ENCODE data around the gene KLK3.

The KLK3 gene

DNA sequence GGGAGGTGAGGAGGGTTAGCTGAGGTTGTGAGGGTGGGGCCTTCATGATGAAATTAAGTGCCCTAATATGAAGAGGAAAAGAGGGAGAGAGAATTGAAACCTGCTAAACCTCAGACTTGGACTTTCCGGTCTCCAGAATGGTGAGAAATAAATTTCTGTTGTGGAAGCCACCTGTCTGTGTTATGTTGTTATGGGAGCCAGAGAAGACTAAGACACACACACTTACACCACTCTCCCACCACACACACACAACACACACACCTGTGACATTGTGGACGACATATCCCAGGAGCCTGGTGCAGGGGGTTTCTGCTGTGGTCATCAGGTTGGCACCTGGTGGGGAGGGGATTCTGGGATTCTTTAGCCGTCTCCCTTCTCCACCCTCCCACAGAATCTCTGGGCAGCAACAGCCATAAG, 42.5 kb downstream of the KLK3 start:
- ChIA-PET POLR2A (no interaction called here), CTCF (interaction anchor here (1.0 to 1.3 kb wide), 2 partner anchors 11 to 13 kb away, joined by 3 read pairs; no protein-coding TSS in a partner anchor)
- WGBS (ENCODE audit: insufficient coverage) = no CpG with 5 or more reads among the region's 3 CpGs
- peaks cover 0 to 8% (median 4%) of the 10 kb centered on the region in 5 experiments for H3K9me3 ChIP-seq (ENCODE audit: control extremely low read depth in 1 of 5, control insufficient read depth in 4 of 5, insufficient read depth in 2 of 5, low read depth in 1 of 5, low read length in 4 of 5)
- no peak for DNase-seq
- H3K27me3 ChIP-seq (replicated peaks in 2 of 5; ENCODE audit: control insufficient read depth in 4 of 5, insufficient read depth in 5 of 5, low read length in 4 of 5) = peaks cover 0 to 25% (median 3%) of the 10 kb centered on the region in 5 experiments
- H3K4me1 ChIP-seq (ENCODE audit: control extremely low read depth in 1 of 4, control insufficient read depth in 4 of 4, insufficient read depth in 4 of 4, low read length in 3 of 4) = no peaks in the 10 kb centered on the region
- H3K36me3 ChIP-seq (ENCODE audit: control insufficient read depth in 4 of 4, insufficient read depth in 4 of 4, low read length in 3 of 4) = no peaks in the 10 kb centered on the region
- H3K27ac ChIP-seq (ENCODE audit: insufficient read depth in 1 of 2, low read depth in 1 of 2, low read length in 2 of 2, poor library complexity in 1 of 2, severe bottlenecking in 2 of 2) = no peak overlapping the region
- H3K4me3 ChIP-seq (ENCODE audit: control insufficient read depth in 1 of 7, extremely low read depth in 1 of 7, insufficient read depth in 4 of 7, low read depth in 2 of 7, low read length in 6 of 7) = no peak overlapping the region

DNA sequence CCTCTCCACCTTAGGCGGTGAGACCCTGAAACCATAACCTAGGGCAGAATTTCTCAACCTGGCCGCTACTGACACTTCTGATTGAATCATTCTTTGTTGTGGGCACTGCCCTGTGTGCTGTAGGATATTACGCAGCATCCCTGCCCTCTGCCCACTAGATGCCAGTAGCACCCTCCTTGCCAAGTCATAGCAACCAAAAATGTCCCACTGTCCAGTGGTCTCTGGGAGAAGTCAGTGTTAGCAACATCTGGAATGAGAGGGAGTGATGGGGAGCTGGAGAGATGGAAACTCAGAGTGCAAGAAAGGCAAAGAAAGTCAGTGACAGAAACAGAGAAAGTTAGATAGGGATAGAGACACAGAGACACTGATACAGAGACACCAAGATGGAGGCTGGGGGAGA, 42.9 kb downstream of the KLK3 start:
- peaks cover 0 to 26% (median 3%) of the 10 kb centered on the region in 5 experiments for H3K27me3 ChIP-seq (replicated peaks in 2 of 5; ENCODE audit: control insufficient read depth in 4 of 5, insufficient read depth in 5 of 5, low read length in 4 of 5)
- peaks cover 0 to 8% (median 4%) of the 10 kb centered on the region in 5 experiments for H3K9me3 ChIP-seq (ENCODE audit: control extremely low read depth in 1 of 5, control insufficient read depth in 4 of 5, insufficient read depth in 2 of 5, low read depth in 1 of 5, low read length in 4 of 5)
- no peaks in the 10 kb centered on the region for H3K4me1 ChIP-seq (ENCODE audit: control extremely low read depth in 1 of 4, control insufficient read depth in 4 of 4, insufficient read depth in 4 of 4, low read length in 3 of 4)
- no peak overlapping the region for H3K4me3 ChIP-seq (ENCODE audit: control insufficient read depth in 1 of 7, extremely low read depth in 1 of 7, insufficient read depth in 4 of 7, low read depth in 2 of 7, low read length in 6 of 7)
- WGBS (ENCODE audit: insufficient coverage) = 67% methylated on average over 3 of the region's 3 CpGs
- POLR2A ChIA-PET = no interaction called here
- H3K36me3 ChIP-seq (ENCODE audit: control insufficient read depth in 4 of 4, insufficient read depth in 4 of 4, low read length in 3 of 4) = no peaks in the 10 kb centered on the region
- H3K27ac ChIP-seq (ENCODE audit: insufficient read depth in 1 of 2, low read depth in 1 of 2, low read length in 2 of 2, poor library complexity in 1 of 2, severe bottlenecking in 2 of 2) = no peak overlapping the region
- no peak for DNase-seq
- CTCF ChIA-PET = interaction anchor here (1.0 to 1.3 kb wide), 2 partner anchors 12 to 14 kb away, joined by 3 read pairs; no protein-coding TSS in a partner anchor

- CTCF ChIA-PET = no interaction called here
- no peaks in the 10 kb centered on the region for H3K4me1 ChIP-seq (ENCODE audit: control extremely low read depth in 1 of 4, control insufficient read depth in 4 of 4, insufficient read depth in 4 of 4, low read length in 3 of 4)
- no peak overlapping the region for H3K4me3 ChIP-seq (ENCODE audit: control insufficient read depth in 1 of 7, extremely low read depth in 1 of 7, insufficient read depth in 4 of 7, low read depth in 2 of 7, low read length in 6 of 7)
- peaks cover 0 to 8% (median 4%) of the 10 kb centered on the region in 5 experiments for H3K9me3 ChIP-seq (ENCODE audit: control extremely low read depth in 1 of 5, control insufficient read depth in 4 of 5, insufficient read depth in 2 of 5, low read depth in 1 of 5, low read length in 4 of 5)
- POLR2A ChIA-PET = no interaction called here
- DNase-seq = no peak
- no peaks in the 10 kb centered on the region for H3K36me3 ChIP-seq (ENCODE audit: control insufficient read depth in 4 of 4, insufficient read depth in 4 of 4, low read length in 3 of 4)
- H3K27ac ChIP-seq (ENCODE audit: insufficient read depth in 1 of 2, low read depth in 1 of 2, low read length in 2 of 2, poor library complexity in 1 of 2, severe bottlenecking in 2 of 2) = no peak overlapping the region
- peaks cover 0 to 28% (median 3%) of the 10 kb centered on the region in 5 experiments for H3K27me3 ChIP-seq (replicated peaks in 2 of 5; ENCODE audit: control insufficient read depth in 4 of 5, insufficient read depth in 5 of 5, low read length in 4 of 5)
- WGBS (ENCODE audit: insufficient coverage) = 79% methylated on average over 2 of the region's 4 CpGs
Measured at GRCh38 chr19:50898018-50898417, 43.3 kb downstream of the KLK3 start.

GRCh38 chr19:50899569-50899968, 44.9 kb downstream of the KLK3 start:
- H3K27me3 ChIP-seq (replicated peaks in 2 of 5; ENCODE audit: control insufficient read depth in 4 of 5, insufficient read depth in 5 of 5, low read length in 4 of 5) = peaks cover 0 to 28% (median 3%) of the 10 kb centered on the region in 5 experiments
- no peak overlapping the region for H3K27ac ChIP-seq (ENCODE audit: insufficient read depth in 1 of 2, low read depth in 1 of 2, low read length in 2 of 2, poor library complexity in 1 of 2, severe bottlenecking in 2 of 2)
- 94% methylated on average over 3 of the region's 3 CpGs for WGBS (ENCODE audit: insufficient coverage)
- H3K4me1 ChIP-seq (ENCODE audit: control extremely low read depth in 1 of 4, control insufficient read depth in 4 of 4, insufficient read depth in 4 of 4, low read length in 3 of 4) = no peaks in the 10 kb centered on the region
- H3K4me3 ChIP-seq (ENCODE audit: control insufficient read depth in 1 of 7, extremely low read depth in 1 of 7, insufficient read depth in 4 of 7, low read depth in 2 of 7, low read length in 6 of 7) = no peak overlapping the region
- H3K36me3 ChIP-seq (ENCODE audit: control insufficient read depth in 4 of 4, insufficient read depth in 4 of 4, low read length in 3 of 4) = no peaks in the 10 kb centered on the region
- peaks cover 0 to 6% (median 3%) of the 10 kb centered on the region in 5 experiments for H3K9me3 ChIP-seq (ENCODE audit: control extremely low read depth in 1 of 5, control insufficient read depth in 4 of 5, insufficient read depth in 2 of 5, low read depth in 1 of 5, low read length in 4 of 5)
- ChIA-PET CTCF (interaction anchor here (1.0 kb wide), 1 partner anchor 23 kb away, joined by 3 read pairs; no protein-coding TSS in a partner anchor), POLR2A (no interaction called here)
- no peak for DNase-seq

- no peak for DNase-seq
- no peak overlapping the region for H3K27ac ChIP-seq (ENCODE audit: insufficient read depth in 1 of 2, low read depth in 1 of 2, low read length in 2 of 2, poor library complexity in 1 of 2, severe bottlenecking in 2 of 2)
- no peaks in the 10 kb centered on the region for H3K36me3 ChIP-seq (ENCODE audit: control insufficient read depth in 4 of 4, insufficient read depth in 4 of 4, low read length in 3 of 4)
- no peak overlapping the region for H3K4me3 ChIP-seq (ENCODE audit: control insufficient read depth in 1 of 7, extremely low read depth in 1 of 7, insufficient read depth in 4 of 7, low read depth in 2 of 7, low read length in 6 of 7)
- WGBS (ENCODE audit: insufficient coverage) = 100% methylated on average over 1 of the region's 4 CpGs
- no peaks in the 10 kb centered on the region for H3K4me1 ChIP-seq (ENCODE audit: control extremely low read depth in 1 of 4, control insufficient read depth in 4 of 4, insufficient read depth in 4 of 4, low read length in 3 of 4)
- H3K9me3 ChIP-seq (ENCODE audit: control extremely low read depth in 1 of 5, control insufficient read depth in 4 of 5, insufficient read depth in 2 of 5, low read depth in 1 of 5, low read length in 4 of 5) = no peaks in the 10 kb centered on the region
- H3K27me3 ChIP-seq (replicated peaks in 2 of 5; ENCODE audit: control insufficient read depth in 4 of 5, insufficient read depth in 5 of 5, low read length in 4 of 5) = peaks cover 0 to 26% (median 8%) of the 10 kb centered on the region in 5 experiments
- ChIA-PET POLR2A (no interaction called here), CTCF (no interaction called here)
Measured at GRCh38 chr19:50902640-50903039, 47.9 kb downstream of the KLK3 start.

GRCh38 chr19:50906217-50906616, 51.5 kb downstream of the KLK3 start:
- Histone ChIP-seq H3K27ac (ENCODE audit: insufficient read depth in 1 of 2, low read depth in 1 of 2, low read length in 2 of 2, poor library complexity in 1 of 2, severe bottlenecking in 2 of 2) (no peak overlapping the region), H3K27me3 (replicated peaks in 2 of 5; ENCODE audit: control insufficient read depth in 4 of 5, insufficient read depth in 5 of 5, low read length in 4 of 5) (peaks cover 3 to 49% (median 25%) of the 10 kb centered on the region in 5 experiments), H3K4me3 (ENCODE audit: control insufficient read depth in 1 of 7, extremely low read depth in 1 of 7, insufficient read depth in 4 of 7, low read depth in 2 of 7, low read length in 6 of 7) (no peak overlapping the region), H3K9me3 (ENCODE audit: control extremely low read depth in 1 of 5, control insufficient read depth in 4 of 5, insufficient read depth in 2 of 5, low read depth in 1 of 5, low read length in 4 of 5) (no peaks in the 10 kb centered on the region), H3K36me3 (ENCODE audit: control insufficient read depth in 4 of 4, insufficient read depth in 4 of 4, low read length in 3 of 4) (no peaks in the 10 kb centered on the region), H3K4me1 (ENCODE audit: control extremely low read depth in 1 of 4, control insufficient read depth in 4 of 4, insufficient read depth in 4 of 4, low read length in 3 of 4) (peaks cover 0 to 8% (median 1%) of the 10 kb centered on the region in 4 experiments)
- WGBS (ENCODE audit: insufficient coverage) = 20% methylated on average over 4 of the region's 5 CpGs
- CTCF ChIA-PET = interaction anchor here (1.1 to 1.3 kb wide), 2 partner anchors 11 to 14 kb away, joined by 3 to 4 read pairs; no protein-coding TSS in a partner anchor
- POLR2A ChIA-PET = no interaction called here
- peak in 2 of 3 donors; percentile 45 to 60 for DNase-seq

- no peaks in the 10 kb centered on the region for H3K36me3 ChIP-seq (ENCODE audit: control insufficient read depth in 4 of 4, insufficient read depth in 4 of 4, low read length in 3 of 4)
- 81% methylated on average over 24 of the region's 25 CpGs for WGBS (ENCODE audit: insufficient coverage)
- no peak overlapping the region for H3K27ac ChIP-seq (ENCODE audit: insufficient read depth in 1 of 2, low read depth in 1 of 2, low read length in 2 of 2, poor library complexity in 1 of 2, severe bottlenecking in 2 of 2)
- H3K27me3 ChIP-seq (replicated peaks in 2 of 5; ENCODE audit: control insufficient read depth in 4 of 5, insufficient read depth in 5 of 5, low read length in 4 of 5) = peaks cover 3 to 70% (median 30%) of the 10 kb centered on the region in 5 experiments
- peaks cover 0 to 8% (median 1%) of the 10 kb centered on the region in 4 experiments for H3K4me1 ChIP-seq (ENCODE audit: control extremely low read depth in 1 of 4, control insufficient read depth in 4 of 4, insufficient read depth in 4 of 4, low read length in 3 of 4)
- POLR2A ChIA-PET = no interaction called here
- no peak for DNase-seq
- no peak overlapping the region for H3K4me3 ChIP-seq (ENCODE audit: control insufficient read depth in 1 of 7, extremely low read depth in 1 of 7, insufficient read depth in 4 of 7, low read depth in 2 of 7, low read length in 6 of 7)
- no peaks in the 10 kb centered on the region for H3K9me3 ChIP-seq (ENCODE audit: control extremely low read depth in 1 of 5, control insufficient read depth in 4 of 5, insufficient read depth in 2 of 5, low read depth in 1 of 5, low read length in 4 of 5)
- CTCF ChIA-PET = interaction anchor here (1.6 kb wide), 1 partner anchor 14 kb away, joined by 7 read pairs; no protein-coding TSS in a partner anchor
Measured at GRCh38 chr19:50908336-50908735, 53.6 kb downstream of the KLK3 start.

Data from common myeloid progenitor, CD34-positive (primary cell).